NT2/D1 (cell line): ENCODE results near the gene F2RL1.

Experiments
- YY1 ChIP-seq: IDR thresholded peaks from 2 replicates; pipeline ENCODE4 v1.6.1; 2011; ENCODE audit not compliant: insufficient read length, insufficient read depth
- ZNF274 ChIP-seq: IDR thresholded peaks from 2 replicates; pipeline ENCODE4 v1.6.1; 2011; ENCODE audit warnings: mild to moderate bottlenecking, low read depth, low read length

GRCh38 chr5:76809141-76809540 is 9.7 kb upstream of the F2RL1 start:
- TF ChIP-seq ZNF274 = no peak
- TF ChIP-seq YY1 = no peak
